NCI-H2196 (cell line): ENCODE data around the gene DALRD3.
A peak's percentile ranks its signal among the peaks of the same experiment; 100 is the strongest.

Experiments used
- DNase-seq: peaks from one replicate; lab custom pipeline; 2025; ENCODE audit not compliant: unreplicated experiment; lab: John Stamatoyannopoulos, UW

DALRD3 gene

GRCh38 chr3:49017971-49018706, at the start of gene DALRD3:
Gene DALRD3, minus strand, starts transcription at chr3:49018580. Its CDS starts 16 bp downstream, at chr3:49018564.
- DNase-seq, result peak; percentile 67

DNA sequence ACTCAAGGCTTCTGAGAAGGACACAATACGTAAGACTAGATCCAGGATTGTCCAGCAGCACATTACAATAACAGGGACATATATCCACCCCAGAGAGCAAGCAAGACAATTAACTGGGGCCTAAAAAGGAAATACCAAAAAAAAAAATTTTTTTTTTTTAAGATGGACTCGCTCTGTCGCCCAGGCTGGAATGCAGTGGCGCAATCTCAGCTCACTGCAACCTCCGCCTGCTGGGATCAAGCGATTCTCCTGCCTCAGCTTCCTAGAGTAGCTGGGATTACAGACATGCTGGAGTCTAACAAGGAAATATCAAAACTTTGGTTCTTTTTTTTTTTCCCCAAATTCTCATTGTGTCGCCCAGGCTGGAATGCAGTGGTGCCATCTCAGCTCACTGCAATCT, 39.6 kb upstream of the DALRD3 start:
- DNase-seq, result no peak

DNA sequence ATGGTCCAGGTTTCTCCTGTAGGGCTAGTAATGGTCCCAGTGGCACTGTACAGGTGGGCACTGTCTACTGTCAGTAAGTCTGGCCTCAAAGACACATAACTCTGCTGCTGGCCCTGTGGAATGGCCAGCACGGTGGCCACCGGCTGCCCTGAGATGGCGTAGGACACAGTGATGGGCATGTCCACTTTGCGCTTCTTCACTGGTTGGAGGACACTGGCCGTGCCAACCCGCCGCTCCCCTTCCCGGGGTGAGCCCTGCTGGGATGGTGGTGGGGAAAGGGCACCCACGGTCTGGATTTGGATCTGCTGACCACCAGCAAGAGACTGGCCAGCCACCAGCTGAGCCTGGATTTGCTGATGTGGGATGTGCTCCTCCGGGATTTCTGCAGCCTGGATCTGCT, 38.9 kb upstream of the DALRD3 start:
- DNase-seq, result no peak

DNA sequence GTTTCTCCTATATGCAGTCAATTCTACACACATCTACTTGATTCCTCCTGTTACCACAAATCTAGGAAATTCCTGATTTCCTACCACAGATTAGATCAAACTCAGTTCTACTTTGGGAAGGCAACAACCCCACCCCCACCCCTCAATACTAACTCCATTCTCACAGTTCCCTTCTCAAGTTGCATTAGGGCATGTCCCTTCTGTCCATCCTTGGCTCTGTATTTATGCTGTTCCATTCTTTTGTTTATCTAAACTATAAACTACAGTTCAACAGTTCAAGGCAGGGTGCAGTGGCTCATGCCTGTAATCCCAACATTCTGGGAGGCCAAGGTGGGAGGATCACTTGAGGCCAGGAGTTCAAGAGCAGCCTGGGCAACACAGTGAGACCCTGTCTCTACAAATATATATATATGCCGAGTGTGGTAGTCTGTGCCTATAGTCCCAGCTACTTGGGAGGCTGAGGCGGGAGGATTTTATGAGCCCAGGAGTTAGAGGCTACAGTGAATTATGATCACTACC, 36.0 kb upstream of the DALRD3 start:
- DNase-seq, result no peak

- no peak for DNase-seq
These were observed 35.2 kb upstream of the DALRD3 start for GRCh38 chr3:49053543-49053942.

DNA sequence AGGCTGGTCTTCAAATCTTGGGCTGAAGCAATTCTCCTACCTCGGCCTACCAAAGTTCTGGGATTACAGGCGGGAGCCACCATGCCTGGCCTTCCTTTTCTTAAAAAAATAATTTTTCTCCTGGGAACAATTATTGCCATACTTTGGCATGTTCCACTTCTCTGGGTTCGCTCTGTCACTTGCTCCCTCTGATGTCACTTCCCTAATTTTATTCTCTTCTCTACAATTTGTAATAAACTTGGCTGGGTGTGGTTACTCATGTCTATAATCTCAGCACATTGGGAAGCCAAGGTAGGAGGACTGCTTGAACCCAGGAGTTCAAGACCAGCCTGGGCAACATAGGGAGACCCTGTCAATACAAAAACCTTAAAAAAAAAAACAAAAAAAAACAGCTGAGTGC, 16.9 kb upstream of the DALRD3 start:
- no peak for DNase-seq

GRCh38 chr3:49034650-49035049, 16.3 kb upstream of the DALRD3 start:
- no peak for DNase-seq

- DNase-seq, result no peak
These were observed 14.4 kb upstream of the DALRD3 start for GRCh38 chr3:49032646-49033304.

GRCh38 chr3:49030321-49030720, 11.9 kb upstream of the DALRD3 start:
- DNase-seq, result no peak

DNA sequence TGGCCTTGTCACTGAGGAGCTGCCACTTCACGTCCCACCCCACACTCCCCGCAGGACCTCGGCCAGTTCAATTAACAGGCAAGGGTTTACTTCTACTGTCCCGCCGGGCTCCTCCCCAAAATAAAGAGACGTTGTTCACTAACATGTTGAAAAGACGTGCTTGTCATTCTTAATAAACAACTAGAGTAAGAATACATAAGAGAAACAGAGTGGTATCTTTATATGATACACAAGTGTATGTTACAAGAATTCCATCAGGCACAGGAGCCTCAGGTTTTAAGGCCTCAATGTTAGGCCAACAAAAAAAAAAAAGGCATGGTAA, 11.1 kb upstream of the DALRD3 start:
- no peak for DNase-seq

- DNase-seq, result peak; percentile 83
These were observed 10.5 kb upstream of the DALRD3 start, which contains the start of gene IMPDH2 for GRCh38 chr3:49028673-49029562. Gene IMPDH2, minus strand, starts transcription at chr3:49029398. Its CDS starts 48 bp downstream, at chr3:49029350.

DNA sequence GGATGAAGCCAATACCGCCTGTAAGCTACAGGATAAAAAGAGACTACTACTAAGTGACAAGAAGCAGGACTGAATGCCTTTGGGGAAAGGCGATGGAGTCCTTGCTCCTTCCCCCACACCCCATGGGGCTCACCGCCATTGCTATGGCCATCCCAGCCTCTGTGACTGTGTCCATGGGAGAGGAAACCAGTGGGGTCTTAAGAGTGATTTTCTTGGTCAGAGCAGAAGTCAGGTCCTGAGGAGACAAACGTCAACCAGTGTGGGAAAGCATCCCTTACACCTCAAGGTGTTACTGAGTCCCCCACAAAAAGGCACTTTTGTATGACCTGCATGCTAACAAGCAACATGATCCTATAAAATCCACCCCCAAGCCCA, 9.9 kb upstream of the DALRD3 start:
- no peak for DNase-seq

DNA sequence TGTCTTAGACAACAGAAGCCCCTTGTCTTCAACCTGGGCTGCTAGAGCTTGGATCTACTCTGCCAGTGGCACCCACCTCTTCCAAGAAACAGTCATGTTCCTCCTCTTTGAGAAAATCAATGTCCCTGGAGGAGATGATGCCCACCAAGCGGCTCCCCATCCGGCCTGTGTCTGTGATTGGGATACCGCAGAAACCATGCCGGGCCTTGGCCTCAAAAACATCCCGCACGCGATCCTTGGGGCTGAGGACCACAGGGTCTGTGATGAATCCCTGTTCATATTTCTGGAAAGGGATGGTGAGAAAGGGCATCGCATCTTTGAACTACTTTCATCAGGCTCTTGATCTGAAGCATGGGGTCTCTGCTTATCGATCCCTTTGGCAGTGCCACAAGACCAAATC, 9.3 kb upstream of the DALRD3 start:
- no peak for DNase-seq

- no peak for DNase-seq
These were observed 8.2 kb upstream of the DALRD3 start for GRCh38 chr3:49026536-49026935.

- no peak for DNase-seq
These were observed 7.6 kb upstream of the DALRD3 start for GRCh38 chr3:49025793-49026520.

- DNase-seq, result no peak
These were observed 6.8 kb upstream of the DALRD3 start for GRCh38 chr3:49025005-49025792.

- no peak for DNase-seq
These were observed 6.1 kb upstream of the DALRD3 start for GRCh38 chr3:49024449-49024848.

- DNase-seq, result no peak
These were observed 5.4 kb upstream of the DALRD3 start for GRCh38 chr3:49023775-49024174.

GRCh38 chr3:49022688-49023171, 4.3 kb upstream of the DALRD3 start:
- no peak for DNase-seq
